Spleen (tissue), 11 donors: ENCODE data around the gene CPLANE1. TPM values are rescaled to one million over a fixed set of nuclear protein-coding genes. Genes with fewer than 3 reads are reported as not detected.

Source experiments
- DNase-seq: peaks from one replicate; pipeline ENCODE4 v3.0.0-alpha.2; 2020
- H3K27ac ChIP-seq, 8 donors: fragments of 200-600 bp; sonication (generic) in 7 of 8; 1 replicate in 4 of 8; 2 replicates in 4 of 8; pipeline versions ENCODE4 v1.5.0 to v1.8.0; 2016 to 2021; ENCODE audit warnings: inconsistent platforms in 4 of 8, mild to moderate bottlenecking in 4 of 8, moderate library complexity in 1 of 8
- H3K27me3 ChIP-seq, 7 donors: fragments of 200-600 bp; sonication (generic) in 6 of 7; replicated peaks in 1 of 7; 1 replicate in 4 of 7; 2 replicates in 3 of 7; pipeline versions ENCODE4 v1.5.0 to v1.8.0; 2016 to 2021; ENCODE audit warnings: inconsistent platforms in 3 of 7, mild to moderate bottlenecking in 1 of 7
- H3K36me3 ChIP-seq, 6 donors: fragments of 200-600 bp; sonication (generic) in 5 of 6; 1 replicate in 4 of 6; 2 replicates in 2 of 6; pipeline versions ENCODE4 v1.5.0 to v1.8.0; 2016 to 2021; ENCODE audit warnings: inconsistent platforms in 2 of 6
- H3K4me1 ChIP-seq, 6 donors: fragments of 200-600 bp; sonication (generic) in 5 of 6; 1 replicate in 3 of 6; 2 replicates in 3 of 6; pipeline versions ENCODE4 v1.5.0 to v1.8.0; 2016 to 2021; ENCODE audit warnings: inconsistent platforms in 3 of 6
- H3K4me3 ChIP-seq, 8 donors: fragments of 200-600 bp; sonication (generic) in 7 of 8; 1 replicate in 4 of 8; 2 replicates in 4 of 8; pipeline versions ENCODE4 v1.5.0 to v1.8.0; 2016 to 2021; ENCODE audit warnings: inconsistent platforms in 4 of 8, mild to moderate bottlenecking in 4 of 8, moderate library complexity in 2 of 8
- H3K9me3 ChIP-seq, 8 donors: fragments of 200-600 bp; sonication (generic) in 7 of 8; 1 replicate in 4 of 8; 2 replicates in 4 of 8; pipeline versions ENCODE4 v1.5.0 to v1.8.0; 2016 to 2021; ENCODE audit warnings: inconsistent platforms in 4 of 8
- CTCF ChIP-seq, 11 experiments: fragments of 200-600 bp in 7 of 11; fragments of 450-650 bp in 4 of 11; sonication (generic) in 4 of 11; IDR thresholded peaks in 8 of 11; conservative IDR thresholded peaks in 3 of 11; 1 replicate in 7 of 11; 2 replicates in 4 of 11; pipeline versions ENCODE4 v1.4.0 to v1.8.0; 2016 to 2021; ENCODE audit warnings: antibody characterized with exemption in 11 of 11, inconsistent platforms in 4 of 11, mild to moderate bottlenecking in 1 of 11
- POLR2A ChIP-seq, 3 donors: fragments of 450-650 bp; IDR thresholded peaks; one replicate each; pipeline ENCODE4 v1.5.1; 2017; ENCODE audit warnings: antibody characterized with exemption in 3 of 3, mild to moderate bottlenecking in 1 of 3
- POLR2AphosphoS5 ChIP-seq, 3 donors: sonication (generic); formaldehyde crosslinking; IDR thresholded peaks; one replicate each; pipeline ENCODE4 v1.5.1; 2017; ENCODE audit warnings: antibody characterized with exemption in 3 of 3
- WGBS, 5 donors: extraction: QIAGEN DNeasy Blood & Tissue Kit in 3 of 5; methylation state at CpG; one replicate each; pipeline versions ENCODE4 v1.1.5 to v1.1.7; 2013 to 2018; 5-methylcytosine and 5-hydroxymethylcytosine counted together
- intact Hi-C: fragments of 100-400 bp; cut with DNase I; formaldehyde crosslinking; loops from one replicate; pipeline ENCODE4 v1.15.0; 2023; ENCODE audit warnings: low total_unique reads
- polyA plus RNA-seq, 3 donors: library from polyadenylated mRNA; stranded (reverse); fragments of 200-250 nt; gene quantifications; one replicate each; pipeline ENCODE4 v1.2.1, GENCODE V29; 2013
- total RNA-seq, 7 donors: library from RNA; depleted of rRNA in 3 of 7; stranded (reverse); fragments of >200 nt in 3 of 7; fragmentation: NEBNext Ultra II Directional in 4 of 7; extraction: Animal tissue kit (Norgen Biotek cat#: 25700) in 4 of 7; gene quantifications; one replicate each; pipeline versions ENCODE4 v1.1.0 to v1.2.1, GENCODE V29; 2016 to 2021
- donor health status: healthy with polysubstance abuse.
- donor health status: DM: no; HTN: no; CAD: no; lungs with moderate emphysema.
- donor health status: DM: no; HTN: no; CAD: no.
- donor health status: Bipolar disorder and iron deficiency.
- donor health status: healthy.
- donor health status: DM: no; HTN: no; CAD: no.
- donor health status: DM: yes; HTN: yes; CAD: no.

Gene CPLANE1
- total and polyA plus RNA-seq, 10 donors: 1.2 to 31.7 (median 19.1) TPM

- Histone ChIP-seq H3K36me3 (peaks cover 0 to 66% (median 20%) of the 10 kb centered on the region in 6 donors), H3K27me3 (no peaks in the 10 kb centered on the region), H3K4me1 (peaks cover 0 to 4% (median 0%) of the 10 kb centered on the region in 6 donors), H3K4me3 (no peak overlapping the region), H3K9me3 (no peaks in the 10 kb centered on the region), H3K27ac (peak overlapping the region in 1 of 8 donors; percentile 3)
- TF ChIP-seq POLR2AphosphoS5 (IDR thresholded peaks at IDR 0.05) (no peak), CTCF (IDR thresholded peaks at IDR 0.05 in 8 of 11, conservative IDR thresholded peaks at IDR 0.05 in 3 of 11) (no peak), POLR2A (IDR thresholded peaks at IDR 0.05) (no peak)
- 65 to 76% (median 67%) methylated on average over 4 of the region's 4 CpGs for WGBS, 5 donors
- DNase-seq: no peak
- intact Hi-C loops: no loop called here
Observed at GRCh38 chr5:37184748-37185364, 64.3 kb downstream of the CPLANE1 start.

DNA sequence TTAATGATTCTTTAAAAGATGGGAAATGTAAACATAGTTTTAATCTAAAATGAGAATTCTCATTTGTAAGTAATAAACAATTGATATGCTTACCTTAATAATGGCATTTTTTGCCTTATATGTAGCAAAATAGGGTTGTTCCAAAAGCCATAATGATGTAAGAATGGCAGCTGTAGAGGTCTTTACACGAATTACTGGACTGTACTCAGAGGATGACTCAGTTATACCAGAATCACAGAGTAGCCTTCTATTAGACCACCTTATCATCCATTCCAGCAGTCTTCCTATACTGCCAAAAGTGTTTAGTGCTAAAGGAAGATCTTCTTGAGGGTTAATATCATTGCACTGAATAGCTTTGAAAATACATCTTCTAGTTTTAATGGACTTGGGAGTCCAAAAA lies 66.5 kb downstream of the CPLANE1 start:
- intact Hi-C loops: no loop called here
- TF ChIP-seq POLR2A (IDR thresholded peaks at IDR 0.05): no peak
- TF ChIP-seq POLR2AphosphoS5 (IDR thresholded peaks at IDR 0.05): no peak
- TF ChIP-seq CTCF (IDR thresholded peaks at IDR 0.05 in 8 of 11, conservative IDR thresholded peaks at IDR 0.05 in 3 of 11): no peak
- DNase-seq: no peak
- Histone ChIP-seq H3K4me3 (no peak overlapping the region), H3K27ac (no peak overlapping the region), H3K9me3 (no peaks in the 10 kb centered on the region), H3K36me3 (peaks cover 0 to 69% (median 29%) of the 10 kb centered on the region in 6 donors), H3K27me3 (no peaks in the 10 kb centered on the region), H3K4me1 (peaks cover 0 to 4% (median 0%) of the 10 kb centered on the region in 6 donors)
- 61 to 91% (median 79%) methylated on average over 1 of the region's 1 CpG for WGBS, 5 donors

- 91 to 96% (median 94%) methylated on average over 3 of the region's 3 CpGs for WGBS, 5 donors
- intact Hi-C loops: no loop called here
- Histone ChIP-seq H3K4me1 (no peaks in the 10 kb centered on the region), H3K27ac (no peak overlapping the region), H3K36me3 (peaks cover 0 to 99% (median 60%) of the 10 kb centered on the region in 6 donors), H3K4me3 (no peak overlapping the region), H3K9me3 (no peaks in the 10 kb centered on the region), H3K27me3 (no peaks in the 10 kb centered on the region)
- DNase-seq: no peak
- no peak for TF ChIP-seq POLR2A (IDR thresholded peaks at IDR 0.05)
- TF ChIP-seq POLR2AphosphoS5 (IDR thresholded peaks at IDR 0.05): no peak
- no peak for TF ChIP-seq CTCF (IDR thresholded peaks at IDR 0.05 in 8 of 11, conservative IDR thresholded peaks at IDR 0.05 in 3 of 11)
Observed at GRCh38 chr5:37174928-37175327, 74.2 kb downstream of the CPLANE1 start.

DNA sequence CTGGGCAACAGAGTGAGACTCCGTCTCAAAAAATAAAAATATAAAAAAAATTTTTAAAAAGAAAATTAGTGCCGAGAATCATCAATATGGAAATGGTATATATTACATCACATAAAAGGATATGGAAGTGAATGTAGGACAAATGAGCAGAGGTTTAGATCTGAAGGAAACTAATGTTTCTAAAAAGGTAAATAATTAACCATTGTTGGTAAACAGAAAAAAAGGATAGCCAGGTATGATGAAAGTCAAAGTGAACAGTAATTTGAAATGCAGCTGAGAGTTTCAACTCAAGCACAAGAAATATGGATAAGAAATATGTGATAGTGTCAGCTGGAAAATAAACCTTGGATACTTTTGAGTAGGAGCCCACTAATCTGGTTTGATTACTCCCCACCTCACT lies 76.2 kb downstream of the CPLANE1 start:
- Histone ChIP-seq H3K4me3 (no peak overlapping the region), H3K9me3 (no peaks in the 10 kb centered on the region), H3K36me3 (peaks cover 0 to 100% (median 65%) of the 10 kb centered on the region in 6 donors), H3K4me1 (no peaks in the 10 kb centered on the region), H3K27me3 (no peaks in the 10 kb centered on the region), H3K27ac (no peak overlapping the region)
- 93 to 97% (median 94%) methylated on average over 2 of the region's 2 CpGs for WGBS, 5 donors
- intact Hi-C loops: no loop called here
- no peak for DNase-seq
- TF ChIP-seq CTCF (IDR thresholded peaks at IDR 0.05 in 8 of 11, conservative IDR thresholded peaks at IDR 0.05 in 3 of 11) (no peak), POLR2AphosphoS5 (IDR thresholded peaks at IDR 0.05) (no peak), POLR2A (IDR thresholded peaks at IDR 0.05) (no peak)
